ENCODE results near the gene ARMH4. TPM values are rescaled to one million over a fixed set of nuclear protein-coding genes. Genes with fewer than 3 reads are reported as not detected.
A peak's percentile ranks its signal among the peaks of the same experiment; 100 is the strongest.

Gene ARMH4
- total and polyA plus RNA-seq, 5 experiments from 2014 or later = not detected

DNA sequence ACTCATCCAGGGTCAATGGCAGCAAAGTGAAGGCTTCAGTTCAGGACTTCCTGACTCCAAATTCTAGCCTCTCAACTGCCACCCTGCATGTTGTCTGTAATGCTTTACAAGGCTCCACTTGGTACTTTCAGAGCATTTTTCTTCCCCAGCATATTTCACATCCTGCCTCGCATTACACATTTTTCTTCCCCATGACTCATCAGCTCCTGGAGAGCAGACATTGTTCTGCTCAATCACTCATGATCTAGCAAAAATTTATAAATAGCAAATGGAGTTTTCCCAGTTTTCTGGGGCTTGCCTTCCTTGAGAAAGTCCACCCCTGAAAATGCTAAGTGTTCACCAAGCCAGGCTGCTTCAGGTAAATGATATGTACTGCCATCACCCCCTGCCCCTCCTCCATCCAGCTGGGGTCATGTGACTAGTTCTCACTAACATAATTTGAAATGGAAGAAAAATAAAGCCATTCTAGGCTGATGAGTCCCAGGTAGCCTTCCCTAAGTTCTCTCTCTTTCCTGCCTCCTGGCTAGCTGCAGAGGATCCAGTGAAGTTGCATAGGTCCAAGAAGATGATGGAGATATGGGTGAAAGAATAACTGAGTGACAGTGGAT lies 69.4 kb downstream of the ARMH4 start:
- Mint-ChIP-seq H3K4me1 (no peaks in the 10 kb centered on the region), H3K9me3 (no peaks in the 10 kb centered on the region), H3K27ac (no peak overlapping the region), H3K27me3 (peaks cover 14 to 45% (median 16%) of the 10 kb centered on the region in 5 donors), H3K36me3 (no peaks in the 10 kb centered on the region), H3K4me3 (no peak overlapping the region)
- DNase-seq (no peak), ATAC-seq (no peak)
- POLR2A ChIA-PET = no interaction called here

GRCh38 chr14:58082011-58082410 lies 70.0 kb downstream of the ARMH4 start:
- POLR2A ChIA-PET = no interaction called here
- H3K9me3 Mint-ChIP-seq = no peaks in the 10 kb centered on the region
- no peak overlapping the region for H3K27ac Mint-ChIP-seq
- H3K36me3 Mint-ChIP-seq = no peaks in the 10 kb centered on the region
- ATAC-seq (no peak), DNase-seq (no peak)
- H3K4me3 Mint-ChIP-seq = no peak overlapping the region
- H3K27me3 Mint-ChIP-seq = peaks cover 14 to 40% (median 14%) of the 10 kb centered on the region in 5 donors
- no peaks in the 10 kb centered on the region for H3K4me1 Mint-ChIP-seq

DNA sequence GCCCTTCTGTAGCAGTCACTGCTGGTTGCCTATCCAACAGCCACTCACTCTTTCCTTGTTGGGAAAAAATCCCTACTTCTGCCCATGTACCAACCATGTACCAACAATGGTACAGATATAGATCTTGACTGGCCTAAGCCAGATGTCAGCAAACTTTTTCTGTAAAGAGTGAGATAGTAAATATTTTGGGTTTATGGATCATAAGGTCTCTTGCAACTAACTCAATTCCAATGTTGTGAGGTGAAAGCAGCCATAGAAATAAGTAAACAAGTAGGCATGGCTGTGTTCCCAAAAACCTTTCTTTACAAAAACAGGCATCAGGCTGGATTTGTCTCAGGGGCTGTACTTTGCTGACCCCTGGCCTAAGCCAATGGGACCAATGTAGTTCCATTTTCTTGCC lies 73.5 kb downstream of the ARMH4 start:
- Mint-ChIP-seq H3K4me1 (no peaks in the 10 kb centered on the region), H3K27me3 (peaks cover 8 to 14% (median 11%) of the 10 kb centered on the region in 5 donors), H3K27ac (no peak overlapping the region), H3K36me3 (no peaks in the 10 kb centered on the region), H3K4me3 (no peak overlapping the region), H3K9me3 (no peaks in the 10 kb centered on the region)
- POLR2A ChIA-PET = no interaction called here
- DNase-seq (no peak), ATAC-seq (no peak)

DNA sequence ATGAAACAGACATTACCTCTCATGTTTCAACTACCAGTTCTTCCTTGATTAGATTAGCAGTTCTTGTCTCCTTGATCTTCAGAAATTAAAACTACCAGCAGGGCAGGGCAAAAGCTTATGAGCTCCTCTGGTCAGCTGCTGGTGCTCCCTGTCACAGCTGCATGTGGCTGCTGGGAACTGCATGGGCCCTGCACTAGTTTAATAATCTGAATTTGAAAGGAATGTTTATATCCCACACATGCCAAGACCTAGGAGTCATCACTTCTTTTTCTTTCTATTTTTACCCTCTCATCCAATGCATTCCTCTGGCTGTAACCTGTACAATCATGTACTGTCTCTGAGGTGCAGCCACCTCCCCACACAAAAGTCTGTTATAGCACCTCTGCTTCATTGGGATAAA lies 73.9 kb downstream of the ARMH4 start:
- H3K36me3 Mint-ChIP-seq = no peaks in the 10 kb centered on the region
- POLR2A ChIA-PET = no interaction called here
- H3K27me3 Mint-ChIP-seq = peaks cover 8 to 15% (median 14%) of the 10 kb centered on the region in 5 donors
- H3K4me3 Mint-ChIP-seq = no peak overlapping the region
- H3K9me3 Mint-ChIP-seq = no peaks in the 10 kb centered on the region
- ATAC-seq (no peak), DNase-seq (no peak)
- H3K27ac Mint-ChIP-seq = no peak overlapping the region
- H3K4me1 Mint-ChIP-seq = no peaks in the 10 kb centered on the region

DNA sequence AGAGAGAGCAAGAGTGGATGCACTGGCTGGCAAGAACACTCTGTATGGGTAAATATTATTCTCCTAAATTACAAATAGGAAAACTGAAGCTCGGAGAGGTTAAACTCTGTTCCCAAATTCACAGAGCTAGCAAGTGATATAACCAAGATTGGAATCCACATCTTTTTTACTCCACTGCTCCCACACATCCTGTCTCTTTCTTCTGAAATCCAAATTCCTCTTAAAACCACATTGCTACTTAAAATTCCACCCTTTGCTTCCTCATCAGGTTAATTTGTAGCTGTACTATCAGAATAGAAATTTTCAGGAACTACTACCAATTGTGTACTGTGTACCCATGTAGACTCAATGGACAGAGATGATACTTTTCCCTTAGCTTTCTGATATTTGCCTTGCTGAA lies 74.4 kb downstream of the ARMH4 start:
- H3K27ac Mint-ChIP-seq = no peak overlapping the region
- H3K4me3 Mint-ChIP-seq = no peak overlapping the region

GRCh38 chr14:58073516-58073915 lies 78.5 kb downstream of the ARMH4 start:
- no peak for DNase-seq
- H3K27me3 Mint-ChIP-seq = peaks cover 3 to 14% (median 9%) of the 10 kb centered on the region in 5 donors
- ATAC-seq = no peak
- H3K27ac Mint-ChIP-seq = no peak overlapping the region
- H3K4me1 Mint-ChIP-seq = no peaks in the 10 kb centered on the region
- no peak overlapping the region for H3K4me3 Mint-ChIP-seq
- H3K9me3 Mint-ChIP-seq = no peaks in the 10 kb centered on the region
- no peaks in the 10 kb centered on the region for H3K36me3 Mint-ChIP-seq
- POLR2A ChIA-PET = no interaction called here

More for the DNA sequence above, 74.4 kb downstream of the ARMH4 start:
- Mint-ChIP-seq H3K9me3 (no peaks in the 10 kb centered on the region), H3K36me3 (no peaks in the 10 kb centered on the region), H3K4me1 (no peaks in the 10 kb centered on the region), H3K27me3 (peaks cover 7 to 15% (median 11%) of the 10 kb centered on the region in 5 donors)
- POLR2A ChIA-PET = no interaction called here
- ATAC-seq (no peak), DNase-seq (no peak)

- peak in 9 of 10 donors; percentile 5 to 52 (median 27) for DNase-seq
- H3K4me1 Mint-ChIP-seq = no peaks in the 10 kb centered on the region
- ATAC-seq = peak; percentile 58 to 70
- H3K9me3 Mint-ChIP-seq = no peaks in the 10 kb centered on the region
- POLR2A ChIA-PET = no interaction called here
- peaks cover 0 to 14% (median 7%) of the 10 kb centered on the region in 5 donors for H3K27me3 Mint-ChIP-seq
- peak overlapping the region in 2 of 10 donors; percentile 4 to 51 for H3K4me3 Mint-ChIP-seq
- no peak overlapping the region for H3K27ac Mint-ChIP-seq
- H3K36me3 Mint-ChIP-seq = no peaks in the 10 kb centered on the region
These were observed 79.5 kb downstream of the ARMH4 start for GRCh38 chr14:58072288-58073071.

GRCh38 chr14:58071341-58071740 lies 80.7 kb downstream of the ARMH4 start:
- Mint-ChIP-seq H3K4me1 (no peaks in the 10 kb centered on the region), H3K27me3 (peaks cover 4 to 14% (median 10%) of the 10 kb centered on the region in 5 donors), H3K9me3 (no peaks in the 10 kb centered on the region), H3K36me3 (no peaks in the 10 kb centered on the region), H3K4me3 (no peak overlapping the region), H3K27ac (no peak overlapping the region)
- no peak for DNase-seq
- no peak for ATAC-seq
- POLR2A ChIA-PET = no interaction called here

- Mint-ChIP-seq H3K36me3 (no peaks in the 10 kb centered on the region), H3K9me3 (no peaks in the 10 kb centered on the region), H3K27me3 (peaks cover 2 to 10% (median 6%) of the 10 kb centered on the region in 5 donors), H3K4me1 (no peaks in the 10 kb centered on the region), H3K27ac (no peak overlapping the region), H3K4me3 (no peak overlapping the region)
- ATAC-seq = no peak
- DNase-seq = no peak
- POLR2A ChIA-PET = no interaction called here
These were observed 83.7 kb downstream of the ARMH4 start for GRCh38 chr14:58068306-58068705.

DNA sequence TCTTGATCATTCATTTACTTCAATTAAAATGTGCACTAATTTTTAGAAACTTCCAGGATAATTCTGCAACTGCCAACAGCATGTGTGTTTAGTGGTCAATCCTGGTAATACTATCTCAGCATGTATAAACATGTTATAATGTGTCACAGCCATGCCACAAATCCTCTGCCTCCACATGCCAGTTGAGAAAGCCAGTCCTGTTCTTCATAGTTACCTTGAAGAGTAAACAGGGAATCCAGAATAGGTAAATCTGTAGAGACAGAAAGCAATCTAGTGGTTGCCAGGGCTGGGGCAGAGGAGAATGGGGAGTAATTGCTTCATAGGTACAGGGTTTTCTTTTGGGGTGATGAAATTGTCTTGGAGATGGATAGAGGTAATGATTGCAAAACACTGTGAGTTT lies 85.9 kb downstream of the ARMH4 start:
- Mint-ChIP-seq H3K4me1 (no peaks in the 10 kb centered on the region), H3K9me3 (no peaks in the 10 kb centered on the region), H3K4me3 (no peak overlapping the region), H3K27me3 (peaks cover 5 to 22% (median 8%) of the 10 kb centered on the region in 5 donors), H3K27ac (no peak overlapping the region), H3K36me3 (no peaks in the 10 kb centered on the region)
- no peak for ATAC-seq
- POLR2A ChIA-PET = no interaction called here
- DNase-seq = no peak

DNA sequence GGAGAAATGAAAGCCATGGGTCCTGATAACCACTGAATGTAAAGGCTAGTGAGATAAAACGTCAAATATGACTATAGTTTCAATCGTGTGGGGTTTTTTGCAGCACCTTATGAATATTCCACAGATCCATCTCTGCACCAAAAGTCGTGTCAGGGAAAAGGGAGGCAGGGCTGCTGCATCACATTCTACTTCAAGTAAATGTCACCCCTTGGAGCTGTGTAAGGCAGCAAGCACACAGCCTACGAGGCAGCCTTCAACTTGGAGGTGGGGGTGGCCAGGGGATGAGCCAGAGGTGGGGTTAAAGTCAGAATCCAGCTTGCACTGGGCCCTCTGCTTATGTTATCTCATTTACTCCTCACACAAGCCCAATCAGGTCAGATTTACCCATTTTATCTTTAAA lies 90.4 kb downstream of the ARMH4 start:
- H3K27me3 Mint-ChIP-seq = peaks cover 3 to 29% (median 15%) of the 10 kb centered on the region in 5 donors
- H3K4me3 Mint-ChIP-seq = no peak overlapping the region
- no peaks in the 10 kb centered on the region for H3K36me3 Mint-ChIP-seq
- POLR2A ChIA-PET = no interaction called here
- no peak overlapping the region for H3K27ac Mint-ChIP-seq
- DNase-seq (no peak), ATAC-seq (no peak)
- no peaks in the 10 kb centered on the region for H3K4me1 Mint-ChIP-seq
- no peaks in the 10 kb centered on the region for H3K9me3 Mint-ChIP-seq

GRCh38 chr14:58060898-58061297 lies 91.1 kb downstream of the ARMH4 start:
- no peak overlapping the region for H3K4me3 Mint-ChIP-seq
- POLR2A ChIA-PET = no interaction called here
- no peak overlapping the region for H3K27ac Mint-ChIP-seq
- H3K36me3 Mint-ChIP-seq = no peaks in the 10 kb centered on the region
- DNase-seq (no peak), ATAC-seq (no peak)
- no peaks in the 10 kb centered on the region for H3K9me3 Mint-ChIP-seq
- peaks cover 5 to 30% (median 15%) of the 10 kb centered on the region in 5 donors for H3K27me3 Mint-ChIP-seq
- H3K4me1 Mint-ChIP-seq = no peaks in the 10 kb centered on the region

GRCh38 chr14:58060077-58060476 lies 91.9 kb downstream of the ARMH4 start:
- Mint-ChIP-seq H3K27me3 (peaks cover 5 to 33% (median 17%) of the 10 kb centered on the region in 5 donors), H3K27ac (no peak overlapping the region), H3K4me3 (no peak overlapping the region), H3K4me1 (no peaks in the 10 kb centered on the region), H3K9me3 (no peaks in the 10 kb centered on the region), H3K36me3 (no peaks in the 10 kb centered on the region)
- POLR2A ChIA-PET = no interaction called here
- DNase-seq (no peak), ATAC-seq (no peak)

DNA sequence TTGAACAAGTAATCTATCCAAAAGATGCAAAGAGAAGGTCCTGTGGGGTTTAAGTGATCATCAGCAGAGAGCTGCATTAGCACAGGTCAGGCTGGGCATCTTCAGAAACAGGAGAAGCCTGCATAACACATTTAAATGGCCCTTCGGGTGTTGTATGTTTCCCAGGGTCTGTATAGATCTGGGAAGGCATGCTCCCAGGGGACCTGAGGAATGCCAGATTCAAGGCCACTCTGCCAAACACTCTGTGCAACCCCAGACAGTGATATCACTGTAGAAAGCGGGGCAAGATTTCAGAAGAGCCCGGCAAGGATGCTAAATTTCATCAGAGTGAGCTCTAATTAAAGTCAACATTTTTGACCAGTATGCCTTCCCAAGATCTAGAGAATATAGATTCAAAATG lies 92.9 kb downstream of the ARMH4 start:
- H3K27ac Mint-ChIP-seq = no peak overlapping the region
- H3K4me3 Mint-ChIP-seq = no peak overlapping the region
- POLR2A ChIA-PET = no interaction called here
- H3K4me1 Mint-ChIP-seq = no peaks in the 10 kb centered on the region
- H3K9me3 Mint-ChIP-seq = no peaks in the 10 kb centered on the region
- no peak for ATAC-seq
- H3K36me3 Mint-ChIP-seq = no peaks in the 10 kb centered on the region
- H3K27me3 Mint-ChIP-seq = peaks cover 7 to 39% (median 18%) of the 10 kb centered on the region in 5 donors
- no peak for DNase-seq
